NCI-H748 (cell line): ENCODE measurements around the gene ABI3.
"Not testable (repeated sequence)": the region's sequence is repeated elsewhere in the genome, so short reads cannot be mapped to it uniquely, and the experiment has no call there.

Experiments used
- DNase-seq: peaks from one replicate; lab custom pipeline; 2025; ENCODE audit not compliant: unreplicated experiment; lab: John Stamatoyannopoulos, UW

ABI3 gene

GRCh38 chr17:49249292-49249794, 38.8 kb downstream of the ABI3 start:
- no peak for DNase-seq

- no peak for DNase-seq
These were observed 39.5 kb downstream of the ABI3 start for GRCh38 chr17:49249890-49250522.

GRCh38 chr17:49252148-49252695, 41.7 kb downstream of the ABI3 start:
- no peak for DNase-seq

- no peak for DNase-seq
These were observed 43.6 kb downstream of the ABI3 start for GRCh38 chr17:49254066-49254465.

GRCh38 chr17:49255125-49255524, 44.6 kb downstream of the ABI3 start:
- no peak for DNase-seq

GRCh38 chr17:49258394-49258793, 47.9 kb downstream of the ABI3 start:
- DNase-seq, result no peak

- no peak for DNase-seq
These were observed 49.1 kb downstream of the ABI3 start for GRCh38 chr17:49259663-49260010.

- DNase-seq, result peak; percentile 42
These were observed 49.7 kb downstream of the ABI3 start for GRCh38 chr17:49260011-49260816.

- DNase-seq, result peak; percentile 44
These were observed 50.3 kb downstream of the ABI3 start for GRCh38 chr17:49260817-49261291.

- DNase-seq, result not testable (repeated sequence)
These were observed 51.0 kb downstream of the ABI3 start for GRCh38 chr17:49261540-49261939.

GRCh38 chr17:49266233-49266632, 55.7 kb downstream of the ABI3 start:
- DNase-seq, result no peak

- DNase-seq, result no peak
These were observed 57.4 kb downstream of the ABI3 start for GRCh38 chr17:49267912-49268311.

GRCh38 chr17:49269356-49269755, 58.8 kb downstream of the ABI3 start:
- DNase-seq, result no peak
